ENCODE results near the gene COL23A1. TPM values are rescaled to one million over a fixed set of nuclear protein-coding genes. Genes with fewer than 3 reads are reported as not detected.

The COL23A1 gene
- polyA plus RNA-seq, 3 donors = 0.11 to 0.21 TPM; not detected in 1

DNA sequence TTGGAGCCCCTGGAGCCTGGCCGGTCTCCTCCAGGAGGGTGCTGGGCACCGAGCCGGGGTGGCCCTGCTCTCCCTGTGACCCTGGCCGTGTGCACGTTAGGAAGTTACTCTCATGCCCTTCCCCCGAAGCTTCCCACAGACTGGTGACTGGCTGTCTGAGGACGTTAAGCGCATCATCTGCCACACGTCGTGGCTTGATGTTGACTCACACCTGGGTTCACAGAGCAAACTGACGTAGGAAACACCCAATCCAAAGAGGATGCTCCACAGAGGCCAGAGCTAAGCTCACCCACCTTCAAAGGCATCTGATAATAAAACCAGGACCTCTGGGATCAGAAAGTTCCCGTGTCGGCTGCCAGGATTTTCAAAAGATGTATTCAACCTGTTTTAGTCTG is 204.7 kb downstream of the COL23A1 start:
- Histone ChIP-seq H2AFZ (ENCODE audit: insufficient read depth, low read depth, low read length, poor library complexity, severe bottlenecking) (no peak overlapping the region), H3K79me2 (ENCODE audit: insufficient read depth, low read length) (no peaks in the 10 kb centered on the region), H3K4me3 (replicated peaks in 1 of 3; ENCODE audit: low read depth in 2 of 3, low read length in 3 of 3) (no peak overlapping the region), H3K27me3 (ENCODE audit: control insufficient read depth in 2 of 2, insufficient read depth in 2 of 2, low read length in 2 of 2) (no peaks in the 10 kb centered on the region), H4K20me1 (ENCODE audit: insufficient read depth, low read length) (no peaks in the 10 kb centered on the region), H3K27ac (ENCODE audit: low read depth in 1 of 2, low read length in 2 of 2) (no peak overlapping the region), H3K9me3 (replicated peaks in 1 of 2; ENCODE audit: control insufficient read depth in 1 of 2, insufficient read depth in 1 of 2, low read length in 2 of 2) (no peaks in the 10 kb centered on the region), H3K36me3 (replicated peaks in 1 of 2; ENCODE audit: control insufficient read depth in 1 of 2, insufficient read depth in 2 of 2, low read length in 2 of 2) (no peaks in the 10 kb centered on the region), H3K4me2 (replicated peaks; ENCODE audit: extremely low read depth, low read length, poor library complexity, severe bottlenecking) (no peak overlapping the region), H3K4me1 (ENCODE audit: control insufficient read depth in 1 of 2, insufficient read depth in 2 of 2, low read length in 2 of 2) (peaks cover 12 to 26% of the 10 kb centered on the region in 2 donors), H3K9ac (ENCODE audit: insufficient read depth, low read length, poor library complexity, severe bottlenecking) (no peak overlapping the region)
- Mint-ChIP-seq H3K4me1 (peaks cover 16% of the 10 kb centered on the region), H3K9me3 (no peaks in the 10 kb centered on the region), H3K36me3 (no peaks in the 10 kb centered on the region), H3K27ac (peak overlapping the region in 1 of 7 donors; percentile 46), H3K27me3 (ENCODE audit: low read depth in 3 of 3) (peaks cover 0 to 4% (median 2%) of the 10 kb centered on the region in 3 donors), H3K4me3 (no peak overlapping the region)
- TF ChIP-seq, protein P1, sequence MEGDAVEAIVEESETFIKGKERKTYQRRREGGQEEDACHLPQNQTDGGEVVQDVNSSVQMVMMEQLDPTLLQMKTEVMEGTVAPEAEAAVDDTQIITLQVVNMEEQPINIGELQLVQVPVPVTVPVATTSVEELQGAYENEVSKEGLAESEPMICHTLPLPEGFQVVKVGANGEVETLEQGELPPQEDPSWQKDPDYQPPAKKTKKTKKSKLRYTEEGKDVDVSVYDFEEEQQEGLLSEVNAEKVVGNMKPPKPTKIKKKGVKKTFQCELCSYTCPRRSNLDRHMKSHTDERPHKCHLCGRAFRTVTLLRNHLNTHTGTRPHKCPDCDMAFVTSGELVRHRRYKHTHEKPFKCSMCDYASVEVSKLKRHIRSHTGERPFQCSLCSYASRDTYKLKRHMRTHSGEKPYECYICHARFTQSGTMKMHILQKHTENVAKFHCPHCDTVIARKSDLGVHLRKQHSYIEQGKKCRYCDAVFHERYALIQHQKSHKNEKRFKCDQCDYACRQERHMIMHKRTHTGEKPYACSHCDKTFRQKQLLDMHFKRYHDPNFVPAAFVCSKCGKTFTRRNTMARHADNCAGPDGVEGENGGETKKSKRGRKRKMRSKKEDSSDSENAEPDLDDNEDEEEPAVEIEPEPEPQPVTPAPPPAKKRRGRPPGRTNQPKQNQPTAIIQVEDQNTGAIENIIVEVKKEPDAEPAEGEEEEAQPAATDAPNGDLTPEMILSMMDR (IDR thresholded peaks at IDR 0.05) = no peak
- intact Hi-C loops (cut with micrococcal nuclease) = no loop called here
- 53% methylated on average over 13 of the region's 13 CpGs for WGBS (ENCODE audit: insufficient coverage)
- peak; percentile 16 to 90 (median 58) for DNase-seq

DNA sequence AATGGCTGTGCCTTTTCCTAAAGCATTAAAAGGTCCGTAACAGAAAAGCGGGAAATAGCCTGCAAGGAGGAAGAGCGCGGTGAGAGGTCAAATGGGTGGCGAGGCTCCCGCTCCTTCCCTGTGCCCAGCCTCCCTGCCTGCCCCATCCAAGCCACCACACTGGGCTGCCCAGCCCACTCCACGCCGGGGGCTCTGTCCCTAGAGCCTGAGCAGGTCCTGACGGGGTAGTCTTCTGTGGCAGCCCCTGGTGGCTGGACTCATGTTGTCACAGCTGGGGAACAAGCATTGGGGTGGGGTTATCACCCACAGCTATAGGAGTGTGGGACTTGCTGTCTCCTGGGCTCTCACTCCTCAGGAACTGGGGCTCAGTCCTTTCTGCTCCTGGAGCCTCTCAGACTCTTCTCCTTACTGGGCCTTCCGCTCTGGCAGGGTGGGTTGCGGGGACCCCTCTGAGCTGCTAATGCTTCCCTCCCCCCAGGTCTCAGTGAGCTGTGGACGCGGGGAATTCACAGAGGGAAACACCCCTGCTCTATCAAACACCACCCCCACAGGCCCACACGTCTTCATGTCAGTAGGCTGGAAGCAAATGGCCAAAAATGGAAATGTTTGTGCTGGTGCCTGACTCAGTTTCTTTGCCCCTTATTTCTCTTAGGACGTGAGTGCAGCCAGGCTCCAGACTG is 205.2 kb downstream of the COL23A1 start:
- DNase-seq = no peak
- no peaks in the 10 kb centered on the region for H3K79me2 ChIP-seq (ENCODE audit: insufficient read depth, low read length)
- no peak overlapping the region for H3K4me3 Mint-ChIP-seq
- TF ChIP-seq, protein P1 (IDR thresholded peaks at IDR 0.05) = no peak
- H3K27ac Mint-ChIP-seq = no peak overlapping the region
- H3K36me3 Mint-ChIP-seq = no peaks in the 10 kb centered on the region
- no peak overlapping the region for H3K4me3 ChIP-seq (replicated peaks in 1 of 3; ENCODE audit: low read depth in 2 of 3, low read length in 3 of 3)
- intact Hi-C loops (cut with micrococcal nuclease) = no loop called here
- H4K20me1 ChIP-seq (ENCODE audit: insufficient read depth, low read length) = no peaks in the 10 kb centered on the region
- 84% methylated on average over 8 of the region's 15 CpGs for WGBS (ENCODE audit: insufficient coverage)
- H3K27me3 ChIP-seq (ENCODE audit: control insufficient read depth in 2 of 2, insufficient read depth in 2 of 2, low read length in 2 of 2) = no peaks in the 10 kb centered on the region
- H3K27ac ChIP-seq (ENCODE audit: low read depth in 1 of 2, low read length in 2 of 2) = no peak overlapping the region
- H3K4me2 ChIP-seq (replicated peaks; ENCODE audit: extremely low read depth, low read length, poor library complexity, severe bottlenecking) = no peak overlapping the region
- H3K9ac ChIP-seq (ENCODE audit: insufficient read depth, low read length, poor library complexity, severe bottlenecking) = no peak overlapping the region
- H2AFZ ChIP-seq (ENCODE audit: insufficient read depth, low read depth, low read length, poor library complexity, severe bottlenecking) = no peak overlapping the region
- no peaks in the 10 kb centered on the region for H3K9me3 Mint-ChIP-seq
- H3K4me1 ChIP-seq (ENCODE audit: control insufficient read depth in 1 of 2, insufficient read depth in 2 of 2, low read length in 2 of 2) = peaks cover 12 to 26% of the 10 kb centered on the region in 2 donors
- peaks cover 0 to 4% (median 2%) of the 10 kb centered on the region in 3 donors for H3K27me3 Mint-ChIP-seq (ENCODE audit: low read depth in 3 of 3)
- no peaks in the 10 kb centered on the region for H3K9me3 ChIP-seq (replicated peaks in 1 of 2; ENCODE audit: control insufficient read depth in 1 of 2, insufficient read depth in 1 of 2, low read length in 2 of 2)
- H3K4me1 Mint-ChIP-seq = peaks cover 16% of the 10 kb centered on the region
- no peaks in the 10 kb centered on the region for H3K36me3 ChIP-seq (replicated peaks in 1 of 2; ENCODE audit: control insufficient read depth in 1 of 2, insufficient read depth in 2 of 2, low read length in 2 of 2)
